GM12878 (cell line): ENCODE measurements around the gene CCHCR1. TPM values are rescaled to one million over a fixed set of nuclear protein-coding genes. Genes with fewer than 3 reads are reported as not detected.
A peak's percentile ranks its signal among the peaks of the same experiment; 100 is the strongest.

ENCODE experiments used
- BCL3 ChIP-seq: IDR thresholded peaks from 2 replicates; pipeline ENCODE4 v1.6.1; 2011; ENCODE audit warnings: borderline replicate concordance, low read depth, mild to moderate bottlenecking, moderate library complexity, low read length; ENCODE audit not compliant: insufficient read depth, poor library complexity, severe bottlenecking
- CEBPZ ChIP-seq: fragments of 150-350 bp; IDR thresholded peaks from 2 replicates; pipeline ENCODE4 v1.6.1; 2016; ENCODE audit warnings: low read depth, low read length
- CHD4 ChIP-seq: fragments of 200-600 bp; sonication (generic); IDR thresholded peaks from 2 replicates; pipeline ENCODE4 v1.6.1; 2016; ENCODE audit warnings: mild to moderate bottlenecking
- CUX1 ChIP-seq: IDR thresholded peaks from 2 replicates; pipeline ENCODE4 v1.6.1; 2012; ENCODE audit warnings: improper control_type of control experiment, low read depth, low read length; ENCODE audit not compliant: insufficient replicate concordance
- GABPA ChIP-seq: IDR thresholded peaks from 2 replicates; pipeline ENCODE4 v1.6.1; 2014; ENCODE audit warnings: antibody characterized with exemption, low read depth, mild to moderate bottlenecking, inconsistent platforms
- HDGF ChIP-seq: fragments of 450-650 bp; IDR thresholded peaks from 2 replicates; pipeline ENCODE4 v1.6.1; 2016; ENCODE audit warnings: antibody characterized with exemption
- IRF4 ChIP-seq: IDR thresholded peaks from 2 replicates; pipeline ENCODE4 v1.6.1; 2011; ENCODE audit warnings: low read depth, low read length
- MYB ChIP-seq: fragments of 150-350 bp; IDR thresholded peaks from 2 replicates; pipeline ENCODE4 v1.6.1; 2014; ENCODE audit warnings: mild to moderate bottlenecking, low read depth, low read length, borderline replicate concordance
- NR2C2 ChIP-seq: IDR thresholded peaks from 2 replicates; pipeline ENCODE4 v1.6.1; 2011; ENCODE audit warnings: borderline replicate concordance, low read depth; ENCODE audit not compliant: control insufficient read depth, insufficient read length
- PML ChIP-seq: IDR thresholded peaks from 2 replicates; pipeline ENCODE4 v1.6.1; 2012; ENCODE audit warnings: low read length, inconsistent platforms
- RELB ChIP-seq: fragments of 450-650 bp; IDR thresholded peaks from 2 replicates; pipeline ENCODE4 v1.6.1; 2017; ENCODE audit warnings: low read depth, mild to moderate bottlenecking, moderate library complexity
- SUZ12 ChIP-seq: fragments of 200-600 bp; sonication (generic); IDR thresholded peaks from one replicate; pipeline ENCODE4 v1.6.1; 2018; ENCODE audit warnings: antibody characterized with exemption, mild to moderate bottlenecking; ENCODE audit not compliant: unreplicated experiment
- ZBTB33 ChIP-seq: fragments of 450-650 bp; IDR thresholded peaks from 2 replicates; pipeline ENCODE4 v1.6.1; 2017; ENCODE audit warnings: mild to moderate bottlenecking
- ZNF274 ChIP-seq: IDR thresholded peaks from one replicate; pipeline ENCODE4 v1.8.0; 2011; ENCODE audit not compliant: insufficient read length, insufficient read depth
- polyA plus RNA-seq, 11 experiments: library from polyadenylated mRNA; depleted of rRNA in 4 of 11; unstranded in 6 of 11; stranded (reverse) in 5 of 11; fragments of >200 nt; fragmentation: Nextera tagmentation in 4 of 11; fragmentation: Illumina TruSeq in 1 of 11; extraction: Ambion mirVana in 4 of 11; extraction: Trizol in 1 of 11; gene quantifications; 1 replicate in 1 of 11; 2 replicates in 10 of 11; pipeline versions ENCODE4 v1.2.1 to v1.2.3, GENCODE V29; 2011 to 2016; ENCODE audit warnings: inconsistent platforms in 2 of 11, missing spikeins in 2 of 11, low read depth in 1 of 11
- total RNA-seq, 4 experiments: library from RNA; depleted of rRNA in 3 of 4; stranded (reverse); fragments of >200 nt in 3 of 4; fragmentation: Illumina TruSeq in 1 of 4; extraction: Trizol in 1 of 4; gene quantifications; 2 replicates each; pipeline versions ENCODE4 v1.2.1 to v1.2.3, GENCODE V29; 2013 to 2021

Gene CCHCR1
- total and polyA plus RNA-seq, 10 of the 15 experiments (the other 5 are each of a cell fraction or from before 2014, with no cell fraction given) = 1.0 to 35.2 (median 24.7) TPM

GRCh38 chr6:31158140-31158862 is 699 bp upstream of the CCHCR1 start, which contains the start of gene TCF19 (continued):
- no peak for TF ChIP-seq SUZ12
- TF ChIP-seq NR2C2 = no peak
- no peak for TF ChIP-seq CUX1
- no peak for TF ChIP-seq ZNF274
- peak; percentile 70 for TF ChIP-seq RELB
- no peak for TF ChIP-seq GABPA
- peak; percentile 59; the same call in 1 of the 2 replicates for TF ChIP-seq PML
- no peak for TF ChIP-seq CHD4
- TF ChIP-seq MYB = no peak
- TF ChIP-seq BCL3 = no peak
- 0 out of 2 replicates have a peak, but pooled peaks have one; percentile 78 for TF ChIP-seq HDGF
- TF ChIP-seq IRF4 = no peak
- TF ChIP-seq ZBTB33 = no peak
- peak; percentile 84 for TF ChIP-seq CEBPZ
